OCI-LY7 (cell line): ENCODE data around the gene PHPT1. TPM values are rescaled to one million over a fixed set of nuclear protein-coding genes. Genes with fewer than 3 reads are reported as not detected.

Source experiments
- BruUV-seq: library from RNA; stranded (reverse); fragments of 400-500 nt; replicated peaks from 2 replicates; lab custom pipeline; 2021; lab: Mats Ljungman, UMichigan
- CTCF ChIA-PET: fragments of 300-600 bp; sonication (Branson Sonifier 250); formaldehyde crosslinking; loops from one replicate; lab custom pipeline; 2022; ENCODE audit warnings: antibody characterized with exemption; ENCODE audit not compliant: unreplicated experiment; lab: Charles Lee
- POLR2A ChIA-PET: fragments of 300-600 bp; sonication (Branson Sonifier 250); formaldehyde crosslinking; loops from one replicate; lab custom pipeline; 2022; ENCODE audit warnings: antibody characterized with exemption; lab: Charles Lee
- DNase-seq: peaks from one replicate; pipeline ENCODE4 v3.0.0-alpha.2; 2015; ENCODE audit warnings: low spot score
- H2AFZ ChIP-seq: fragments of 200-600 bp; sonication (generic), shearing (Covaris generic); 2 replicates; pipeline ENCODE4 v1.6.1; 2014; ENCODE audit warnings: mild to moderate bottlenecking, antibody characterized with exemption, low read length, moderate library complexity
- H3K27ac ChIP-seq: fragments of 200-600 bp; sonication (generic); 2 replicates; pipeline ENCODE4 v1.5.1; 2014; ENCODE audit warnings: mixed run types, low read depth, mild to moderate bottlenecking, moderate library complexity, low read length, inconsistent platforms; ENCODE audit not compliant: poor library complexity, severe bottlenecking
- H3K36me3 ChIP-seq: fragments of 200-600 bp; sonication (generic); 2 replicates; pipeline ENCODE4 v1.6.1; 2014; ENCODE audit warnings: mild to moderate bottlenecking, antibody characterized with exemption, low read length, moderate library complexity, mixed read lengths; ENCODE audit not compliant: insufficient read depth
- H3K4me1 ChIP-seq: fragments of 200-600 bp; sonication (generic); 2 replicates; pipeline ENCODE4 v1.5.1; 2014; ENCODE audit warnings: mild to moderate bottlenecking, low read length; ENCODE audit not compliant: insufficient read depth, poor library complexity, severe bottlenecking
- H3K4me2 ChIP-seq: fragments of 200-600 bp; sonication (generic); 2 replicates; pipeline ENCODE4 v1.6.1; 2014; ENCODE audit warnings: mild to moderate bottlenecking, low read length
- H3K4me3 ChIP-seq: fragments of 200-600 bp; sonication (generic); 2 replicates; pipeline ENCODE4 v1.5.1; 2014; ENCODE audit warnings: mild to moderate bottlenecking, low read depth, low read length; ENCODE audit not compliant: poor library complexity, severe bottlenecking
- H3K79me2 ChIP-seq: fragments of 200-600 bp; sonication (generic); 2 replicates; pipeline ENCODE4 v1.6.1; 2016; ENCODE audit warnings: low read depth, mild to moderate bottlenecking, low read length, moderate library complexity, mixed read lengths; ENCODE audit not compliant: insufficient read depth
- H3K9me2 ChIP-seq: fragments of 200-600 bp; sonication (generic); 2 replicates; pipeline ENCODE4 v1.6.1; 2016; ENCODE audit warnings: mild to moderate bottlenecking, low read length, mixed read lengths; ENCODE audit not compliant: insufficient read depth
- H3K9me3 ChIP-seq: fragments of 200-600 bp; sonication (generic); 2 replicates; pipeline ENCODE4 v1.6.1; 2014; ENCODE audit warnings: mild to moderate bottlenecking, mixed run types, low read length, mixed read lengths
- H4K20me1 ChIP-seq: fragments of 200-600 bp; sonication (generic); 2 replicates; pipeline ENCODE4 v1.6.1; 2014; ENCODE audit warnings: mild to moderate bottlenecking, antibody characterized with exemption, low read length, moderate library complexity, mixed read lengths; ENCODE audit not compliant: insufficient read depth
- CTCF ChIP-seq: fragments of 200-600 bp; sonication (generic); conservative IDR thresholded peaks from 2 replicates; pipeline ENCODE4 v1.5.1; 2014; ENCODE audit warnings: mild to moderate bottlenecking, antibody characterized with exemption, low read length, moderate library complexity, mixed read lengths
- EZH2phosphoT487 ChIP-seq: fragments of 200-600 bp; sonication (generic); IDR thresholded peaks from 2 replicates; pipeline ENCODE4 v1.6.1; 2018; ENCODE audit warnings: low read depth, borderline replicate concordance, mild to moderate bottlenecking, mixed run types, antibody characterized with exemption, low read length, moderate library complexity, mixed read lengths
- intact Hi-C: fragments of 100-400 bp; cut with micrococcal nuclease; formaldehyde crosslinking; loops from one replicate; pipeline ENCODE4 v1.10.0; 2022; ENCODE audit not compliant: unreplicated experiment
- total RNA-seq, 2 experiments: library from RNA; depleted of rRNA in 1 of 2; stranded (reverse); fragments of >200 nt in 1 of 2; shearing (Covaris generic) in 1 of 2; gene quantifications; 2 replicates each; pipeline ENCODE4 v1.2.3, GENCODE V29; 2014 to 2022

Gene PHPT1
- total RNA-seq, 2 experiments from 2014 or later: 49.9 to 56.9 TPM

- ChIA-PET POLR2A (no interaction called here), CTCF (no interaction called here)
- Histone ChIP-seq H3K79me2 (no peaks in the 10 kb centered on the region), H3K36me3 (peaks cover 15% of the 10 kb centered on the region; the same call in 1 of the 2 replicates), H3K9me3 (no peaks in the 10 kb centered on the region), H3K27ac (no peak overlapping the region), H2AFZ (no peak overlapping the region), H3K9me2 (no peaks in the 10 kb centered on the region), H3K4me1 (no peaks in the 10 kb centered on the region), H3K4me3 (no peak overlapping the region), H4K20me1 (no peaks in the 10 kb centered on the region), H3K4me2 (no peak overlapping the region)
- no TSS peak for BruUV-seq
- no peak for DNase-seq
- TF ChIP-seq EZH2phosphoT487: no peak
- no peak for TF ChIP-seq CTCF
- intact Hi-C loops: no loop called here
Measured at GRCh38 chr9:136857581-136858412, 8.6 kb downstream of the PHPT1 start.

- Histone ChIP-seq H3K27ac (no peak overlapping the region), H3K4me1 (no peaks in the 10 kb centered on the region), H4K20me1 (no peaks in the 10 kb centered on the region), H3K9me2 (no peaks in the 10 kb centered on the region), H3K4me2 (no peak overlapping the region), H2AFZ (no peak overlapping the region), H3K79me2 (no peaks in the 10 kb centered on the region), H3K4me3 (no peak overlapping the region), H3K9me3 (no peaks in the 10 kb centered on the region), H3K36me3 (peaks cover 21% of the 10 kb centered on the region)
- BruUV-seq: no TSS peak
- DNase-seq: no peak
- intact Hi-C loops: no loop called here
- TF ChIP-seq EZH2phosphoT487 (no peak), CTCF (no peak)
- CTCF ChIA-PET: no interaction called here
- POLR2A ChIA-PET: no interaction called here
Measured at GRCh38 chr9:136858452-136858843, 9.2 kb downstream of the PHPT1 start.
